HG03060 (cell line): ENCODE measurements around the gene ENKUR.
"Not testable (repeated sequence)": the region's sequence is repeated elsewhere in the genome, so short reads cannot be mapped to it uniquely, and the experiment has no call there.

ENCODE experiments used
- ATAC-seq: cut with Tn5 transposase; IDR thresholded peaks from one replicate; pipeline ENCODE4 v1.9.1; 2021; ENCODE audit warnings: low read depth, moderate number of reproducible peaks; ENCODE audit not compliant: unreplicated experiment

ENKUR gene

GRCh38 chr10:24979685-24980084, 36.3 kb downstream of the ENKUR start:
- ATAC-seq: no peak

GRCh38 chr10:24974976-24975375, 41.0 kb downstream of the ENKUR start:
- ATAC-seq: no peak

- no peak for ATAC-seq
Observed at GRCh38 chr10:24973163-24973562, 42.8 kb downstream of the ENKUR start.

GRCh38 chr10:24971374-24971773, 44.6 kb downstream of the ENKUR start:
- no peak for ATAC-seq

- no peak for ATAC-seq
Observed at GRCh38 chr10:24969841-24970281, 46.1 kb downstream of the ENKUR start.

- not testable (repeated sequence) for ATAC-seq
Observed at GRCh38 chr10:24968951-24969350, 47.0 kb downstream of the ENKUR start.

GRCh38 chr10:24968349-24968748, 47.6 kb downstream of the ENKUR start:
- no peak for ATAC-seq

GRCh38 chr10:24966962-24967481, 48.9 kb downstream of the ENKUR start:
- no peak for ATAC-seq

- ATAC-seq: no peak
Observed at GRCh38 chr10:24965051-24965450, 50.9 kb downstream of the ENKUR start.

- ATAC-seq: no peak
Observed at GRCh38 chr10:24963521-24964041, 52.4 kb downstream of the ENKUR start.

GRCh38 chr10:24962995-24963394, 53.0 kb downstream of the ENKUR start:
- ATAC-seq: no peak

- ATAC-seq: no peak
Observed at GRCh38 chr10:24961582-24961981, 54.4 kb downstream of the ENKUR start.

- ATAC-seq: no peak
Observed at GRCh38 chr10:24959382-24959730, 56.6 kb downstream of the ENKUR start.

- ATAC-seq: no peak
Observed at GRCh38 chr10:24958721-24959381, 57.1 kb downstream of the ENKUR start.

- ATAC-seq: no peak
Observed at GRCh38 chr10:24958091-24958720, 57.8 kb downstream of the ENKUR start.

- not testable (repeated sequence) for ATAC-seq
Observed at GRCh38 chr10:24957624-24958051, 58.3 kb downstream of the ENKUR start.

- ATAC-seq: no peak
Observed at GRCh38 chr10:24953675-24954074, 62.3 kb downstream of the ENKUR start.

GRCh38 chr10:24952707-24953645, 63.0 kb downstream of the ENKUR start:
- ATAC-seq: no peak

GRCh38 chr10:24952143-24952706, 63.7 kb downstream of the ENKUR start, which contains the start of gene PRTFDC1:
PRTFDC1 (minus strand) TSS chr10:24952606; CDS start chr10:24952575, 31 bp downstream.
- ATAC-seq: no peak
